B cell (primary cell): ENCODE data around the gene KNL1. TPM values are rescaled to one million over a fixed set of nuclear protein-coding genes. Genes with fewer than 3 reads are reported as not detected.

Source experiments
- ATAC-seq: fragments of 200-7000 bp; cut with Tn5 transposase; one replicate; pipeline ENCODE4 v1.10.0; 2021; ENCODE audit warnings: low read depth, mild to moderate bottlenecking, moderate number of reproducible peaks, moderate library complexity
- CTCF ChIA-PET: fragments of 350-600 bp; sonication (Branson Sonifier 250); formaldehyde crosslinking; loops from one replicate; lab custom pipeline; 2021; ENCODE audit warnings: antibody characterized with exemption, inconsistent platforms; lab: Charles Lee
- POLR2A ChIA-PET: fragments of 350-600 bp; sonication (Branson Sonifier 250); formaldehyde crosslinking; loops from one replicate; lab custom pipeline; 2021; ENCODE audit warnings: antibody characterized with exemption; lab: Charles Lee
- DNase-seq: peaks from one replicate; pipeline ENCODE4 v3.0.0; 2013
- H2AFZ ChIP-seq: 2 replicates; pipeline ENCODE4 v1.6.1; 2012; ENCODE audit warnings: mild to moderate bottlenecking, low read depth, low read length; ENCODE audit not compliant: insufficient read depth, poor library complexity, severe bottlenecking
- H3K27ac ChIP-seq, 2 donors: 1 replicate in 1 of 2; 2 replicates in 1 of 2; pipeline ENCODE4 v1.5.1; 2012 to 2013; ENCODE audit warnings: low read length in 2 of 2, mild to moderate bottlenecking in 2 of 2, moderate library complexity in 1 of 2
- H3K27me3 ChIP-seq, 4 experiments: fragments of 200-600 bp in 1 of 4; sonication (generic) in 1 of 4; replicated peaks in 1 of 4; 1 replicate in 2 of 4; 2 replicates in 2 of 4; pipeline versions ENCODE4 v1.6.1 to v1.7.0; 2013 to 2016; ENCODE audit warnings: low read length in 3 of 4, mild to moderate bottlenecking in 2 of 4, mixed read lengths in 1 of 4, moderate library complexity in 1 of 4; ENCODE audit not compliant: insufficient read depth in 4 of 4, control insufficient read depth in 3 of 4; ENCODE audit errors: control extremely low read depth in 1 of 4
- H3K36me3 ChIP-seq, 2 experiments: replicated peaks in 1 of 2; 1 replicate in 1 of 2; 2 replicates in 1 of 2; pipeline versions ENCODE4 v1.6.1 to v1.7.1; 2013; ENCODE audit warnings: low read length in 1 of 2; ENCODE audit not compliant: insufficient read depth in 2 of 2, control insufficient read depth in 1 of 2; ENCODE audit errors: control extremely low read depth in 1 of 2, extremely low read depth in 1 of 2
- H3K4me1 ChIP-seq, 2 donors: fragments of 200-600 bp in 1 of 2; sonication (generic) in 1 of 2; 1 replicate in 1 of 2; 2 replicates in 1 of 2; pipeline versions ENCODE4 v1.5.1 to v1.6.1; 2013 to 2017; ENCODE audit warnings: low read length in 2 of 2; ENCODE audit not compliant: control insufficient read depth in 2 of 2, insufficient read depth in 2 of 2
- H3K4me2 ChIP-seq: replicated peaks from 2 replicates; pipeline ENCODE3; 2012; ENCODE audit warnings: mild to moderate bottlenecking, low read depth, low read length; ENCODE audit not compliant: poor library complexity, severe bottlenecking
- H3K4me3 ChIP-seq, 5 experiments: fragments of 200-600 bp in 1 of 5; sonication (generic) in 1 of 5; 1 replicate in 3 of 5; 2 replicates in 2 of 5; pipeline versions ENCODE4 v1.5.1 to v1.7.0; 2011 to 2016; ENCODE audit warnings: low read length in 4 of 5, mild to moderate bottlenecking in 4 of 5, low read depth in 2 of 5, control low read depth in 1 of 5, moderate library complexity in 1 of 5; ENCODE audit not compliant: insufficient read depth in 1 of 5; ENCODE audit errors: control extremely low read depth in 1 of 5, extremely low read depth in 1 of 5
- H3K79me2 ChIP-seq: fragments of 200-600 bp; sonication (generic); one replicate; pipeline ENCODE4 v1.6.0; 2016; ENCODE audit warnings: low read length; ENCODE audit not compliant: control insufficient read depth, insufficient read depth
- H3K9ac ChIP-seq: fragments of 200-600 bp; sonication (generic); 2 replicates; pipeline ENCODE4 v1.6.1; 2017; ENCODE audit warnings: mild to moderate bottlenecking, low read length, moderate library complexity
- H3K9me3 ChIP-seq, 3 donors: one replicate each; pipeline versions ENCODE4 v1.6.1 to v1.7.1; 2013; ENCODE audit warnings: low read length in 2 of 3; ENCODE audit not compliant: control insufficient read depth in 2 of 3, insufficient read depth in 1 of 3; ENCODE audit errors: control extremely low read depth in 1 of 3
- H4K20me1 ChIP-seq: 2 replicates; pipeline ENCODE4 v1.6.0; 2012; ENCODE audit warnings: mild to moderate bottlenecking, low read length; ENCODE audit not compliant: insufficient read depth, control insufficient read depth, poor library complexity, severe bottlenecking
- H3K27ac Mint-ChIP-seq: one replicate; pipeline ENCODE4 v1.8.0; 2021; ENCODE audit warnings: mixed read lengths
- H3K27me3 Mint-ChIP-seq: one replicate; pipeline ENCODE4 v1.8.0; 2021; ENCODE audit warnings: mixed read lengths
- H3K4me1 Mint-ChIP-seq: one replicate; pipeline ENCODE4 v1.8.0; 2021; ENCODE audit warnings: mixed read lengths
- H3K4me3 Mint-ChIP-seq: one replicate; pipeline ENCODE4 v1.8.0; 2021; ENCODE audit warnings: mixed read lengths
- H3K9me3 Mint-ChIP-seq: one replicate; pipeline ENCODE4 v1.8.0; 2022; ENCODE audit warnings: mixed read lengths; ENCODE audit not compliant: insufficient read depth
- EZH2 ChIP-seq: IDR thresholded peaks from 2 replicates; pipeline ENCODE4 v1.6.1; 2012; ENCODE audit warnings: borderline replicate concordance, low read depth, mild to moderate bottlenecking, moderate library complexity, low read length; ENCODE audit not compliant: insufficient read depth, poor library complexity, severe bottlenecking
- WGBS: methylation state at CpG from one replicate; pipeline ENCODE4 v1.1.5; 2013; ENCODE audit warnings: missing lambda C conversion rate; ENCODE audit not compliant: insufficient coverage; 5-methylcytosine and 5-hydroxymethylcytosine counted together
- intact Hi-C: fragments of 100-400 bp; cut with micrococcal nuclease; formaldehyde crosslinking; loops from one replicate; pipeline ENCODE4 v1.10.0; 2022
- polyA plus RNA-seq: library from polyadenylated mRNA; depleted of rRNA; stranded (reverse); fragments of >200 nt; gene quantifications from 2 replicates; pipeline ENCODE4 v1.2.3, GENCODE V29; 2012
- total RNA-seq, 2 donors: library from RNA; stranded (reverse); fragments of 120-200 nt in 1 of 2; gene quantifications; 1 replicate in 1 of 2; 2 replicates in 1 of 2; pipeline versions ENCODE4 v1.2.3 to v1.2.4, GENCODE V29; 2013 to 2022
- TF ChIP-seq, protein P1 (sequence below): fragments of 200-600 bp; IDR thresholded peaks from one replicate; pipeline ENCODE4 v1.8.0; 2022; ENCODE audit warnings: antibody characterized with exemption, mild to moderate bottlenecking

Gene KNL1
- total and polyA plus RNA-seq, 2 donors (not counting 1 experiment from before 2014, with no cell fraction given) = 0.91 to 4.0 TPM

DNA sequence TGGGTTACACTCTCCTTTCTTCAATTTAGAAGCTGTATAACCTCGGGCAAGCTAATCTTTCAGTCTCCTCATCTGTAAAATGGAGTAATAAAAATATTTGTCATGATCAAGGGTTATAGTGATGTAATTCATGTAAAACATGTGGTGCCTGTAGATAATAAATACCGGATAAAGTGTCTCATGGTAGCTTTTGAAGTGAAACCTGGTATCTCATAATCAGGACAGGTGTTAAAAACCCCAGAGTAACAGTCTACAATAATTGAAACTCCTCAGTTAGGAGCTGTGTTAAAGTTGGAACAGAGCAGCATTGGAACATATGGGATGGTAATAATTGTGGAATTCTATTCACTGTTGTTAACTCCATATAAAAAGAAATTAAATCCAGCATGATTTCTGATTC, 884 bp upstream of the KNL1 start:
- Histone ChIP-seq H3K27me3 (no peaks in the 10 kb centered on the region), H3K79me2 (peaks cover 16% of the 10 kb centered on the region), H3K36me3 (no peaks in the 10 kb centered on the region), H3K4me2 (peak overlapping the region; percentile 85), H3K4me1 (peaks cover 10 to 22% of the 10 kb centered on the region in 2 donors), H3K9me3 (no peaks in the 10 kb centered on the region), H3K27ac (peak overlapping the region in 1 of 2 donors; percentile 29), H4K20me1 (no peaks in the 10 kb centered on the region), H3K9ac (no peak overlapping the region), H3K4me3 (no peak overlapping the region), H2AFZ (peak overlapping the region; percentile 89)
- TF ChIP-seq, protein P1, sequence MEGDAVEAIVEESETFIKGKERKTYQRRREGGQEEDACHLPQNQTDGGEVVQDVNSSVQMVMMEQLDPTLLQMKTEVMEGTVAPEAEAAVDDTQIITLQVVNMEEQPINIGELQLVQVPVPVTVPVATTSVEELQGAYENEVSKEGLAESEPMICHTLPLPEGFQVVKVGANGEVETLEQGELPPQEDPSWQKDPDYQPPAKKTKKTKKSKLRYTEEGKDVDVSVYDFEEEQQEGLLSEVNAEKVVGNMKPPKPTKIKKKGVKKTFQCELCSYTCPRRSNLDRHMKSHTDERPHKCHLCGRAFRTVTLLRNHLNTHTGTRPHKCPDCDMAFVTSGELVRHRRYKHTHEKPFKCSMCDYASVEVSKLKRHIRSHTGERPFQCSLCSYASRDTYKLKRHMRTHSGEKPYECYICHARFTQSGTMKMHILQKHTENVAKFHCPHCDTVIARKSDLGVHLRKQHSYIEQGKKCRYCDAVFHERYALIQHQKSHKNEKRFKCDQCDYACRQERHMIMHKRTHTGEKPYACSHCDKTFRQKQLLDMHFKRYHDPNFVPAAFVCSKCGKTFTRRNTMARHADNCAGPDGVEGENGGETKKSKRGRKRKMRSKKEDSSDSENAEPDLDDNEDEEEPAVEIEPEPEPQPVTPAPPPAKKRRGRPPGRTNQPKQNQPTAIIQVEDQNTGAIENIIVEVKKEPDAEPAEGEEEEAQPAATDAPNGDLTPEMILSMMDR = no peak
- no peak for TF ChIP-seq EZH2
- intact Hi-C loops = loop anchor here (1.0 to 5.0 kb wide), 3 partner anchors 24 to 151 kb away; partner anchors contain the start of genes BAHD1 and RPUSD2
- Mint-ChIP-seq H3K27ac (peak overlapping the region; percentile 67), H3K4me1 (peaks cover 23% of the 10 kb centered on the region), H3K27me3 (no peaks in the 10 kb centered on the region), H3K9me3 (no peaks in the 10 kb centered on the region), H3K4me3 (peak overlapping the region; percentile 96)
- ATAC-seq (no peak), DNase-seq (peak; percentile 22)
- ChIA-PET CTCF (interaction anchor here (1.2 to 7.6 kb wide), 4 partner anchors 29 to 189 kb away, joined by 3 to 54 read pairs (median 8); partner anchors contain the start of gene CCDC32), POLR2A (interaction anchor here (0.6 kb wide), 1 partner anchor 85 kb away, joined by 3 read pairs; no protein-coding TSS in a partner anchor)
- WGBS = no CpG with 5 or more reads among the region's 2 CpGs

DNA sequence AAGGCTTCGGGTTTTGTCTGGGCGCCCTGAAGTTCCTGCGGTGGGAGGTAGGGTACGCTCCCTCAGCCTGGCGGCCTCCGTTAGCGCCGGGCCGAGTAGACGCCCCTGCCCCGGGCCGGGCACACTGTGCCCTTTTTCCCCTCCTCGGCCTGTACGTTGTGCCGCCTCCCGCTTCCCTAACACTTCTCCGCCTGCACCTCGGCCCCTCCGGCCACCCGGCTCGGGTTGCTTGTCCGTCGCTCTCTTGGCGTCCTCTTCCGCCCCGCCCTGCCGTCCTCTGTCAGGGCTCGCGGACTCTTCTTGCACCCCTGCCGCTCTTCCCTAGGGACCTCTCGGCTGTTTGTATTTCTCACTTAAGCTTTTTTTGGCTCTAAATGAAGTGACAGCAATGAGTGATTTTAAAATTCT, 384 bp downstream of the KNL1 start:
- Mint-ChIP-seq H3K27ac (peak overlapping the region; percentile 99), H3K27me3 (no peaks in the 10 kb centered on the region)

More for the DNA sequence above, 384 bp downstream of the KNL1 start:
- POLR2A ChIA-PET = interaction anchor here (1.5 kb wide), 1 partner anchor 25 kb away, joined by 4 read pairs; the partner anchor contains the start of gene RPUSD2
- TF ChIP-seq EZH2 = no peak
- TF ChIP-seq, protein P1 = no peak
- H2AFZ ChIP-seq = peak overlapping the region; percentile 89
- ATAC-seq (peak; percentile 47), DNase-seq (no peak)
- H3K27me3 ChIP-seq = no peaks in the 10 kb centered on the region
- peak overlapping the region; percentile 96 for H3K4me3 Mint-ChIP-seq
- H3K9ac ChIP-seq = peak overlapping the region; percentile 96
- H3K4me1 Mint-ChIP-seq = peaks cover 23% of the 10 kb centered on the region
- H3K4me2 ChIP-seq = peak overlapping the region; percentile 85
- WGBS = 0% methylated on average over 25 of the region's 31 CpGs
- CTCF ChIA-PET = interaction anchor here (1.0 to 7.6 kb wide), 4 partner anchors 25 to 154 kb away, joined by 3 to 54 read pairs (median 3); partner anchors contain the start of genes BAHD1 and RPUSD2
- H3K36me3 ChIP-seq = no peaks in the 10 kb centered on the region
- H3K79me2 ChIP-seq = peaks cover 28% of the 10 kb centered on the region
- H3K27ac ChIP-seq = peak overlapping the region; percentile 89 to 92
- intact Hi-C loops = loop anchor here (1.0 to 5.0 kb wide), 9 partner anchors 29 to 522 kb away; partner anchors contain the start of genes BAHD1, CCDC32, DNAJC17 and INO80
- H3K9me3 ChIP-seq = no peaks in the 10 kb centered on the region
- peak overlapping the region; percentile 63 to 92 (median 80) for H3K4me3 ChIP-seq
- no peaks in the 10 kb centered on the region for H4K20me1 ChIP-seq
- no peaks in the 10 kb centered on the region for H3K9me3 Mint-ChIP-seq
- peaks cover 9 to 20% of the 10 kb centered on the region in 2 donors for H3K4me1 ChIP-seq
